Parathyroid adenoma (tissue), 2 donors: ENCODE measurements around the gene ARHGAP15.

Source experiments
- H2AFZ ChIP-seq: fragments of 300-600 bp; sonication (generic); one replicate; pipeline ENCODE4 v1.7.0; 2017; ENCODE audit warnings: antibody characterized with exemption, mild to moderate bottlenecking
- H3K27ac ChIP-seq: fragments of 300-600 bp; sonication (generic); one replicate; pipeline ENCODE4 v1.7.0; 2017
- H3K27me3 ChIP-seq: fragments of 300-600 bp; sonication (generic); one replicate; pipeline ENCODE4 v1.7.0; 2017; ENCODE audit warnings: low read length; ENCODE audit not compliant: control insufficient read depth, insufficient read depth
- H3K36me3 ChIP-seq: fragments of 300-600 bp; sonication (generic); one replicate; pipeline ENCODE4 v1.7.0; 2017; ENCODE audit warnings: low read length; ENCODE audit not compliant: control insufficient read depth, insufficient read depth
- H3K4me1 ChIP-seq: fragments of 300-600 bp; sonication (generic); one replicate; pipeline ENCODE4 v1.7.0; 2017; ENCODE audit warnings: control low read depth
- H3K4me2 ChIP-seq: fragments of 300-600 bp; sonication (generic); one replicate; pipeline ENCODE4 v1.7.0; 2017; ENCODE audit warnings: low read length
- H3K4me3 ChIP-seq: fragments of 300-600 bp; sonication (generic); one replicate; pipeline ENCODE4 v1.7.0; 2017; ENCODE audit warnings: low read depth, low read length
- H3K79me2 ChIP-seq: fragments of 300-600 bp; sonication (generic); one replicate; pipeline ENCODE4 v1.7.0; 2017; ENCODE audit warnings: control low read depth
- H3K9ac ChIP-seq: fragments of 300-600 bp; sonication (generic); one replicate; pipeline ENCODE4 v1.7.0; 2017; ENCODE audit warnings: mild to moderate bottlenecking
- H3K9me3 ChIP-seq: fragments of 300-600 bp; sonication (generic); one replicate; pipeline ENCODE4 v1.7.0; 2017; ENCODE audit warnings: low read length; ENCODE audit not compliant: control insufficient read depth
- TF ChIP-seq, protein P1 (sequence below): fragments of 300-600 bp; sonication (generic); IDR thresholded peaks from one replicate; pipeline ENCODE4 v1.7.0; 2017; ENCODE audit warnings: antibody characterized with exemption, mild to moderate bottlenecking
- donor health status: primary hyperparathyroidism.

ARHGAP15 gene

DNA sequence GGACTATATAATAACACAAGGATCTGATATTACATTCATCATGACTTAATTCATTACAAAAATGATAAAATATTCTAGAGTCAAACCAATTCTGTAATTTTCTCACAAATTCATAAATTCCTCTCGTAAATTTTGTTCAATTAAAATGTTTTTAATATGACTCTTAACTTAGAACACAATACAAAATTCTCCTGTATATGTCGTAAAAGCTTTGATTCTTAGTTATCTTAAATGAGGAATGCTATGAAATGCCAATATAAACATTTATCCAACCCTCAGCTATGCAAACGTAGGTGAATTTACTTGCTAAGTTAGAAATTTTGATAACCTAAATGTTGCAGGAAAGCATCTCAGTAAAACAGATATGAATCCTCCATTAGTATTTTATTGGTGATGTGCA is 28.9 kb downstream of the ARHGAP15 start:
- no peak overlapping the region for H3K27ac ChIP-seq
- H3K9me3 ChIP-seq, result no peaks in the 10 kb centered on the region
- H3K36me3 ChIP-seq, result no peaks in the 10 kb centered on the region
- H3K4me1 ChIP-seq, result no peaks in the 10 kb centered on the region
- no peak overlapping the region for H3K9ac ChIP-seq
- no peaks in the 10 kb centered on the region for H3K79me2 ChIP-seq
- H3K4me3 ChIP-seq, result no peak overlapping the region
- peaks cover 6% of the 10 kb centered on the region for H3K27me3 ChIP-seq
- H2AFZ ChIP-seq, result no peak overlapping the region
- no peak overlapping the region for H3K4me2 ChIP-seq
- TF ChIP-seq, protein P1, sequence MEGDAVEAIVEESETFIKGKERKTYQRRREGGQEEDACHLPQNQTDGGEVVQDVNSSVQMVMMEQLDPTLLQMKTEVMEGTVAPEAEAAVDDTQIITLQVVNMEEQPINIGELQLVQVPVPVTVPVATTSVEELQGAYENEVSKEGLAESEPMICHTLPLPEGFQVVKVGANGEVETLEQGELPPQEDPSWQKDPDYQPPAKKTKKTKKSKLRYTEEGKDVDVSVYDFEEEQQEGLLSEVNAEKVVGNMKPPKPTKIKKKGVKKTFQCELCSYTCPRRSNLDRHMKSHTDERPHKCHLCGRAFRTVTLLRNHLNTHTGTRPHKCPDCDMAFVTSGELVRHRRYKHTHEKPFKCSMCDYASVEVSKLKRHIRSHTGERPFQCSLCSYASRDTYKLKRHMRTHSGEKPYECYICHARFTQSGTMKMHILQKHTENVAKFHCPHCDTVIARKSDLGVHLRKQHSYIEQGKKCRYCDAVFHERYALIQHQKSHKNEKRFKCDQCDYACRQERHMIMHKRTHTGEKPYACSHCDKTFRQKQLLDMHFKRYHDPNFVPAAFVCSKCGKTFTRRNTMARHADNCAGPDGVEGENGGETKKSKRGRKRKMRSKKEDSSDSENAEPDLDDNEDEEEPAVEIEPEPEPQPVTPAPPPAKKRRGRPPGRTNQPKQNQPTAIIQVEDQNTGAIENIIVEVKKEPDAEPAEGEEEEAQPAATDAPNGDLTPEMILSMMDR, result no peak

DNA sequence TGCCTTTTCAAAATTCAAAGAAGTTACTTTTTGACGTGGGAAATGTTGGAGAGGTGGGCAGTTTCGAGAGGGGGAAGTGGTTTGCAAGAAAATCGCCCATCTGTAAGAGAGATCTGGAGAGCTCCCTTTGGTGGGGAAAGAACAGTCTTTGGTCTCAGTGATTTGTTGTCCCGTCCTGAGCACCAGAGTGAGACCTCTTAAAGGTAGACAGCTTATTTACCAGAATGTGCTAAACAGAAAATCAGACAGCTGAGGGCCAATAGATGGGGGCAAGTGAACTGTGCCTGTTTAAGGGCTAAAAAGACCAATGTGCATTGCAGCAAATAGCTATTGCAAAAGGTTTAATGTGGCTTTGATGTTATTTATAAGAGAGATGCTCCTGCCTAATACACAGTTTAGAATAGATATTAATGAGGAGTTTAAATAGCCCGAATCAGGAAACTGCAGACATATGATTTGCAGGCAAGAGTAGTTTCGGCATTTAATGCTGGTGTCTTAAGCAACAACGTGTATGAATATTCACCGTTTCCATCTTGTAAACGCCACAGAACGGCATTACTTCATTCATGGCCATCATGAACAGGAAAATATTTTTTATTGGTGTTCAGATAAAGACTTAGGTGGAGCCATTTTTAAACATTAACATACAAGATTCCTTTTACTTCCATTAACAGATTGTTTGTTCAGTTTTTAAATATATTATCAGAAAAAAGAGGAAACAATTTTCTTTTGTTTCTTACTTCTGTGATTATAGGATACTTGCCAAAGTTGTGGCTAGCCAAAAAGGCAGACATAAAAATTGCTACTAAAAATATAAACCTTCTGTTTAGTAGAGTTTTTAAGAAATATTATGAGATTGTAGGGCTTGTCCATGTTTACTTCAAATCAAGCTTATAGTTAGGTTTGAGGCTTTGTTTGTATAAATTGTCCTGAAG is 29.6 kb downstream of the ARHGAP15 start:
- no peaks in the 10 kb centered on the region for H3K79me2 ChIP-seq
- TF ChIP-seq, protein P1, result no peak
- no peak overlapping the region for H3K9ac ChIP-seq
- no peak overlapping the region for H3K4me3 ChIP-seq
- H3K27ac ChIP-seq, result no peak overlapping the region
- H3K4me1 ChIP-seq, result no peaks in the 10 kb centered on the region
- no peaks in the 10 kb centered on the region for H3K9me3 ChIP-seq
- no peaks in the 10 kb centered on the region for H3K36me3 ChIP-seq
- no peak overlapping the region for H2AFZ ChIP-seq
- H3K4me2 ChIP-seq, result no peak overlapping the region
- H3K27me3 ChIP-seq, result peaks cover 6% of the 10 kb centered on the region

DNA sequence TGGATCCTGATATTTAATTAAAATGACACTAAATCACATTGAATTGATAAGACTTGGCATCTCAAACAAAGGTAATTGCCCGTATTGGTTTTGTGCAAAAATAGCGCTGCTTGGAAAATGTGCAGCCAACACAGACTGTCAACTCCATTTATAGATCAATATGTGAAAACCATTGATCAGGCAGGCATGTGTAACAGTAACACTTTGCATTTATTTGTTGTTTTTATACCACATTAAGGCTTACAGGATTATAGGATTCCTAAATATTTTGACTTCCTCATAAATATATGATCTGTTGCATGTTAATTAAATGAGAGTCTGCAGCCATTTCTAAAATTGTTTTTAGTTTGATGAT is 30.2 kb downstream of the ARHGAP15 start:
- no peak overlapping the region for H3K4me3 ChIP-seq
- no peaks in the 10 kb centered on the region for H3K36me3 ChIP-seq
- no peak overlapping the region for H2AFZ ChIP-seq
- no peaks in the 10 kb centered on the region for H3K79me2 ChIP-seq
- H3K9ac ChIP-seq, result no peak overlapping the region
- TF ChIP-seq, protein P1, result no peak
- H3K27me3 ChIP-seq, result peaks cover 6% of the 10 kb centered on the region
- no peaks in the 10 kb centered on the region for H3K4me1 ChIP-seq
- no peak overlapping the region for H3K4me2 ChIP-seq
- no peaks in the 10 kb centered on the region for H3K9me3 ChIP-seq
- H3K27ac ChIP-seq, result no peak overlapping the region

- Histone ChIP-seq H3K4me3 (no peak overlapping the region), H2AFZ (no peak overlapping the region), H3K9me3 (no peaks in the 10 kb centered on the region), H3K9ac (no peak overlapping the region), H3K79me2 (no peaks in the 10 kb centered on the region), H3K27me3 (peaks cover 6% of the 10 kb centered on the region), H3K4me1 (no peaks in the 10 kb centered on the region), H3K36me3 (no peaks in the 10 kb centered on the region), H3K4me2 (no peak overlapping the region), H3K27ac (no peak overlapping the region)
- TF ChIP-seq, protein P1, result no peak
Measured at GRCh38 chr2:143160732-143161707, 31.8 kb downstream of the ARHGAP15 start.
